Measurements from ENCODE around the gene GHITM. TPM values are rescaled to one million over a fixed set of nuclear protein-coding genes. Genes with fewer than 3 reads are reported as not detected.
"Not testable (repeated sequence)": the region's sequence is repeated elsewhere in the genome, so short reads cannot be mapped to it uniquely, and the experiment has no call there.

Gene GHITM
- total RNA-seq, 2 donors from 2014 or later, result 121 to 157 TPM

- Mint-ChIP-seq H3K9me3 (no peaks in the 10 kb centered on the region), H3K4me1 (ENCODE audit: low read depth in 2 of 2) (peaks cover 6 to 8% of the 10 kb centered on the region in 2 donors), H3K4me3 (peak overlapping the region; percentile 60), H3K36me3 (no peaks in the 10 kb centered on the region), H3K27ac (no peak overlapping the region), H3K27me3 (no peaks in the 10 kb centered on the region)
- DNase-seq (ENCODE audit: low spot score) (no peak), ATAC-seq (no peak)
Observed at GRCh38 chr10:84176351-84176750, 37.0 kb downstream of the GHITM start.

- peak in 1 of 2 donors; percentile 11 for ATAC-seq
- H3K36me3 Mint-ChIP-seq, result no peaks in the 10 kb centered on the region
Observed at GRCh38 chr10:84176836-84177474, 37.6 kb downstream of the GHITM start.

GRCh38 chr10:84177541-84178141 is 38.3 kb downstream of the GHITM start:
- peak; percentile 85 to 90 for ATAC-seq
- H3K27ac Mint-ChIP-seq, result no peak overlapping the region
- no peaks in the 10 kb centered on the region for H3K9me3 Mint-ChIP-seq
- H3K36me3 Mint-ChIP-seq, result no peaks in the 10 kb centered on the region
- H3K4me1 Mint-ChIP-seq (ENCODE audit: low read depth in 2 of 2), result peaks cover 6 to 7% of the 10 kb centered on the region in 2 donors
- no peak overlapping the region for H3K4me3 Mint-ChIP-seq
- H3K27me3 Mint-ChIP-seq, result no peaks in the 10 kb centered on the region
- DNase-seq (ENCODE audit: low spot score), result peak; percentile 74

More at GRCh38 chr10:84176836-84177474, 37.6 kb downstream of the GHITM start:
- H3K4me3 Mint-ChIP-seq, result peak overlapping the region; percentile 60
- H3K27me3 Mint-ChIP-seq, result no peaks in the 10 kb centered on the region
- H3K9me3 Mint-ChIP-seq, result no peaks in the 10 kb centered on the region
- no peak overlapping the region for H3K27ac Mint-ChIP-seq
- peaks cover 6 to 7% of the 10 kb centered on the region in 2 donors for H3K4me1 Mint-ChIP-seq (ENCODE audit: low read depth in 2 of 2)
- no peak for DNase-seq (ENCODE audit: low spot score)

- Mint-ChIP-seq H3K4me1 (ENCODE audit: low read depth in 2 of 2) (peaks cover 6 to 7% of the 10 kb centered on the region in 2 donors), H3K36me3 (no peaks in the 10 kb centered on the region), H3K27me3 (no peaks in the 10 kb centered on the region), H3K9me3 (no peaks in the 10 kb centered on the region), H3K4me3 (no peak overlapping the region), H3K27ac (no peak overlapping the region)
- ATAC-seq, result peak in 1 of 2 donors; percentile 2
- no peak for DNase-seq (ENCODE audit: low spot score)
Observed at GRCh38 chr10:84178160-84178609, 38.9 kb downstream of the GHITM start.

- Mint-ChIP-seq H3K27ac (no peak overlapping the region), H3K36me3 (no peaks in the 10 kb centered on the region), H3K4me3 (no peak overlapping the region), H3K27me3 (no peaks in the 10 kb centered on the region), H3K4me1 (ENCODE audit: low read depth in 2 of 2) (peaks cover 6 to 7% of the 10 kb centered on the region in 2 donors), H3K9me3 (no peaks in the 10 kb centered on the region)
- DNase-seq (ENCODE audit: low spot score), result no peak
- peak; percentile 31 to 47 for ATAC-seq
Observed at GRCh38 chr10:84179059-84179710, 39.9 kb downstream of the GHITM start.

GRCh38 chr10:84180386-84180785 is 41.1 kb downstream of the GHITM start:
- H3K36me3 Mint-ChIP-seq; DNase-seq (ENCODE audit: low spot score); H3K27me3 Mint-ChIP-seq; H3K4me3 Mint-ChIP-seq; H3K27ac Mint-ChIP-seq; ATAC-seq; H3K9me3 Mint-ChIP-seq: not testable (repeated sequence)
- peaks cover 11 to 12% of the 10 kb centered on the region in 2 donors for H3K4me1 Mint-ChIP-seq (ENCODE audit: low read depth in 2 of 2)

- Mint-ChIP-seq H3K27ac (no peak overlapping the region), H3K4me1 (ENCODE audit: low read depth in 2 of 2) (peaks cover 7 to 9% of the 10 kb centered on the region in 2 donors), H3K36me3 (no peaks in the 10 kb centered on the region), H3K4me3 (no peak overlapping the region), H3K9me3 (no peaks in the 10 kb centered on the region), H3K27me3 (no peaks in the 10 kb centered on the region)
- no peak for ATAC-seq
- no peak for DNase-seq (ENCODE audit: low spot score)
Observed at GRCh38 chr10:84181631-84182030, 42.3 kb downstream of the GHITM start.

GRCh38 chr10:84184517-84184916 is 45.2 kb downstream of the GHITM start:
- DNase-seq (ENCODE audit: low spot score), result no peak

GRCh38 chr10:84185526-84186175 is 46.3 kb downstream of the GHITM start:
- Mint-ChIP-seq H3K9me3 (no peaks in the 10 kb centered on the region), H3K4me1 (ENCODE audit: low read depth in 2 of 2) (peaks cover 5 to 11% of the 10 kb centered on the region in 2 donors), H3K36me3 (no peaks in the 10 kb centered on the region), H3K27ac (no peak overlapping the region), H3K27me3 (no peaks in the 10 kb centered on the region), H3K4me3 (no peak overlapping the region)
- DNase-seq (ENCODE audit: low spot score) (no peak), ATAC-seq (no peak)

More at GRCh38 chr10:84184517-84184916, 45.2 kb downstream of the GHITM start:
- no peaks in the 10 kb centered on the region for H3K9me3 Mint-ChIP-seq
- H3K27ac Mint-ChIP-seq, result no peak overlapping the region
- no peaks in the 10 kb centered on the region for H3K27me3 Mint-ChIP-seq
- H3K36me3 Mint-ChIP-seq, result no peaks in the 10 kb centered on the region
- peaks cover 5 to 11% of the 10 kb centered on the region in 2 donors for H3K4me1 Mint-ChIP-seq (ENCODE audit: low read depth in 2 of 2)
- no peak overlapping the region for H3K4me3 Mint-ChIP-seq
- no peak for ATAC-seq

GRCh38 chr10:84188815-84189214 is 49.5 kb downstream of the GHITM start:
- Mint-ChIP-seq H3K9me3 (no peaks in the 10 kb centered on the region), H3K27ac (no peak overlapping the region), H3K36me3 (no peaks in the 10 kb centered on the region), H3K4me3 (no peak overlapping the region), H3K27me3 (no peaks in the 10 kb centered on the region), H3K4me1 (ENCODE audit: low read depth in 2 of 2) (peaks cover 15 to 17% of the 10 kb centered on the region in 2 donors)
- DNase-seq (ENCODE audit: low spot score) (peak; percentile 28), ATAC-seq (no peak)

GRCh38 chr10:84190621-84191020 is 51.3 kb downstream of the GHITM start:
- Mint-ChIP-seq H3K9me3 (no peaks in the 10 kb centered on the region), H3K27me3 (no peaks in the 10 kb centered on the region), H3K36me3 (no peaks in the 10 kb centered on the region), H3K4me1 (ENCODE audit: low read depth in 2 of 2) (peaks cover 10 to 13% of the 10 kb centered on the region in 2 donors), H3K4me3 (no peak overlapping the region), H3K27ac (no peak overlapping the region)
- DNase-seq (ENCODE audit: low spot score), result peak; percentile 49
- no peak for ATAC-seq

GRCh38 chr10:84191106-84191505 is 51.8 kb downstream of the GHITM start:
- Mint-ChIP-seq H3K36me3 (no peaks in the 10 kb centered on the region), H3K27me3 (no peaks in the 10 kb centered on the region), H3K27ac (no peak overlapping the region), H3K9me3 (no peaks in the 10 kb centered on the region), H3K4me1 (ENCODE audit: low read depth in 2 of 2) (peaks cover 10 to 13% of the 10 kb centered on the region in 2 donors), H3K4me3 (no peak overlapping the region)
- ATAC-seq, result no peak
- DNase-seq (ENCODE audit: low spot score), result peak; percentile 53

GRCh38 chr10:84193327-84193726 is 54.0 kb downstream of the GHITM start:
- Mint-ChIP-seq H3K4me1 (ENCODE audit: low read depth in 2 of 2) (peaks cover 10% of the 10 kb centered on the region in 2 donors), H3K4me3 (no peak overlapping the region)
- peak; percentile 25 for DNase-seq (ENCODE audit: low spot score)

More at GRCh38 chr10:84193327-84193726, 54.0 kb downstream of the GHITM start:
- Mint-ChIP-seq H3K27ac (no peak overlapping the region), H3K36me3 (no peaks in the 10 kb centered on the region), H3K9me3 (no peaks in the 10 kb centered on the region), H3K27me3 (no peaks in the 10 kb centered on the region)
- ATAC-seq, result no peak

Data from natural killer cell treated with Interleukin-12 subunit alpha and Interleukin-12 subunit beta and Interleukin-15 and Interleukin-18, amount 100 ng/mL, for 72 hours (primary cell).